OCI-LY1 (cell line): ENCODE data around the gene CLRN2.

Experiments
- EZH2 ChIP-seq: fragments of 200-600 bp; sonication (generic), shearing (Covaris generic); IDR thresholded peaks from 2 replicates; pipeline ENCODE4 v1.8.0; 2017; ENCODE audit warnings: borderline replicate concordance, mixed run types, mild to moderate bottlenecking, antibody characterized with exemption, low read length, moderate library complexity, mixed read lengths
- TF ChIP-seq, protein P1 (sequence below): fragments of 200-600 bp; sonication (generic), shearing (Covaris generic); IDR thresholded peaks from 2 replicates; pipeline ENCODE4 v1.5.1; 2017; ENCODE audit warnings: mild to moderate bottlenecking, antibody characterized with exemption, low read length, moderate library complexity, mixed read lengths

- TF ChIP-seq, protein P1, sequence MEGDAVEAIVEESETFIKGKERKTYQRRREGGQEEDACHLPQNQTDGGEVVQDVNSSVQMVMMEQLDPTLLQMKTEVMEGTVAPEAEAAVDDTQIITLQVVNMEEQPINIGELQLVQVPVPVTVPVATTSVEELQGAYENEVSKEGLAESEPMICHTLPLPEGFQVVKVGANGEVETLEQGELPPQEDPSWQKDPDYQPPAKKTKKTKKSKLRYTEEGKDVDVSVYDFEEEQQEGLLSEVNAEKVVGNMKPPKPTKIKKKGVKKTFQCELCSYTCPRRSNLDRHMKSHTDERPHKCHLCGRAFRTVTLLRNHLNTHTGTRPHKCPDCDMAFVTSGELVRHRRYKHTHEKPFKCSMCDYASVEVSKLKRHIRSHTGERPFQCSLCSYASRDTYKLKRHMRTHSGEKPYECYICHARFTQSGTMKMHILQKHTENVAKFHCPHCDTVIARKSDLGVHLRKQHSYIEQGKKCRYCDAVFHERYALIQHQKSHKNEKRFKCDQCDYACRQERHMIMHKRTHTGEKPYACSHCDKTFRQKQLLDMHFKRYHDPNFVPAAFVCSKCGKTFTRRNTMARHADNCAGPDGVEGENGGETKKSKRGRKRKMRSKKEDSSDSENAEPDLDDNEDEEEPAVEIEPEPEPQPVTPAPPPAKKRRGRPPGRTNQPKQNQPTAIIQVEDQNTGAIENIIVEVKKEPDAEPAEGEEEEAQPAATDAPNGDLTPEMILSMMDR: no peak
- TF ChIP-seq EZH2: no peak
Observed at GRCh38 chr4:17469931-17470674, 44.9 kb upstream of the CLRN2 start.
